Islet precursor cell (in vitro differentiated cells): ENCODE measurements around the gene MPRIP.

Experiments used
- DNase-seq: peaks from one replicate; pipeline ENCODE4 v3.0.0-alpha.2; 2018

Gene MPRIP

GRCh38 chr17:17052462-17053221, 10.4 kb downstream of the MPRIP start:
- no peak for DNase-seq

- peak; percentile 46 for DNase-seq
Observed at GRCh38 chr17:17053446-17054379, 11.5 kb downstream of the MPRIP start.

GRCh38 chr17:17054636-17055035, 12.4 kb downstream of the MPRIP start:
- DNase-seq: peak; percentile 44

GRCh38 chr17:17055286-17056155, 13.3 kb downstream of the MPRIP start:
- DNase-seq: peak; percentile 65

GRCh38 chr17:17056156-17056539, 13.9 kb downstream of the MPRIP start:
- DNase-seq: peak; percentile 50

- peak; percentile 53 for DNase-seq
Observed at GRCh38 chr17:17057057-17057551, 14.8 kb downstream of the MPRIP start.

GRCh38 chr17:17058304-17058703, 16.0 kb downstream of the MPRIP start:
- peak; percentile 43 for DNase-seq

GRCh38 chr17:17059301-17059890, 17.1 kb downstream of the MPRIP start:
- peak; percentile 41 for DNase-seq

- DNase-seq: peak; percentile 52
Observed at GRCh38 chr17:17060001-17060922, 18.0 kb downstream of the MPRIP start.

GRCh38 chr17:17060930-17061329, 18.7 kb downstream of the MPRIP start:
- DNase-seq: peak; percentile 47

- peak; percentile 28 for DNase-seq
Observed at GRCh38 chr17:17061516-17061915, 19.3 kb downstream of the MPRIP start.

- peak; percentile 48 for DNase-seq
Observed at GRCh38 chr17:17062356-17062755, 20.1 kb downstream of the MPRIP start.

- peak; percentile 51 for DNase-seq
Observed at GRCh38 chr17:17062866-17063265, 20.6 kb downstream of the MPRIP start.

- DNase-seq: no peak
Observed at GRCh38 chr17:17063546-17064122, 21.4 kb downstream of the MPRIP start.

- peak; percentile 30 for DNase-seq
Observed at GRCh38 chr17:17064322-17064721, 22.1 kb downstream of the MPRIP start.

- DNase-seq: no peak
Observed at GRCh38 chr17:17066021-17066420, 23.8 kb downstream of the MPRIP start.

GRCh38 chr17:17067257-17067656, 25.0 kb downstream of the MPRIP start:
- DNase-seq: peak; percentile 81

GRCh38 chr17:17069849-17070248, 27.6 kb downstream of the MPRIP start:
- no peak for DNase-seq

- peak; percentile 37 for DNase-seq
Observed at GRCh38 chr17:17070931-17071330, 28.7 kb downstream of the MPRIP start.

GRCh38 chr17:17071531-17072360, 29.5 kb downstream of the MPRIP start:
- DNase-seq: peak; percentile 64
